Brain microvascular endothelial cell (primary cell): Measurements from ENCODE around the gene CPVL.

ENCODE experiments used
- DNase-seq: peaks from one replicate; pipeline ENCODE4 v3.0.0-alpha.2; 2020
- H3K27ac ChIP-seq: fragments of 250-450 bp; sonication (Bioruptor Pico); 2 replicates; pipeline ENCODE4 v1.5.1; 2020; ENCODE audit warnings: mild to moderate bottlenecking, moderate library complexity
- H3K27me3 ChIP-seq: fragments of 250-450 bp; sonication (Bioruptor Pico); replicated peaks from 2 replicates; pipeline ENCODE4 v1.5.1; 2020; ENCODE audit warnings: mild to moderate bottlenecking
- H3K36me3 ChIP-seq: fragments of 250-450 bp; sonication (Bioruptor Pico); replicated peaks from 2 replicates; pipeline ENCODE4 v1.5.1; 2020; ENCODE audit warnings: mild to moderate bottlenecking
- H3K4me3 ChIP-seq: 2 replicates; pipeline ENCODE4 v1.5.1; 2011; ENCODE audit warnings: low read depth, mild to moderate bottlenecking, control low read depth, low read length, moderate library complexity
- in situ Hi-C: cut with HindIII; loops from 2 replicates; pipeline ENCODE4 v1.10.0; 2017; ENCODE audit warnings: low sequenced_read_pairs, low pct_ligation_motif_present
- TF ChIP-seq, protein P1 (sequence below): IDR thresholded peaks from 2 replicates; pipeline ENCODE4 v1.5.1; 2011; ENCODE audit warnings: low read depth, mild to moderate bottlenecking, moderate library complexity, low read length, control low read depth, inconsistent platforms; ENCODE audit errors: missing control alignments

The CPVL gene

DNA sequence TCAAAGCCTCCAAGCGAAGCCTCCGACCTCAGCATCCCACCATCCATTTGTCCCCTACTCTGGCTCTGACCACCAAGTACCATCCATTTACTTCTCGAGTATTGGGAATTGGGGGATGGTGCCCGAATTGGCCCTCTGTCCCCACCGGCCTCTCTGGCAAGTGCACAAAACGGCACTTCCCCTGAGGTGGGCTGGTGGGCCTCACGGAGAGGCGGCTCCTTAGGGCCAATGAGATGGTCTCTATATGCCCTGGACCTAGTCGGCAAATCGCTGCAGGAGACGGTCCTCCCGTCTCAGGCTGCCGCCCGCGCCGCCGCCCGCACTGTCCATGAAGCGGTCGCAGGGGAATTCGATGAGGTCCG is 191.0 kb downstream of the CPVL start:
- no peaks in the 10 kb centered on the region for H3K36me3 ChIP-seq
- no peak overlapping the region for H3K27ac ChIP-seq
- TF ChIP-seq, protein P1, sequence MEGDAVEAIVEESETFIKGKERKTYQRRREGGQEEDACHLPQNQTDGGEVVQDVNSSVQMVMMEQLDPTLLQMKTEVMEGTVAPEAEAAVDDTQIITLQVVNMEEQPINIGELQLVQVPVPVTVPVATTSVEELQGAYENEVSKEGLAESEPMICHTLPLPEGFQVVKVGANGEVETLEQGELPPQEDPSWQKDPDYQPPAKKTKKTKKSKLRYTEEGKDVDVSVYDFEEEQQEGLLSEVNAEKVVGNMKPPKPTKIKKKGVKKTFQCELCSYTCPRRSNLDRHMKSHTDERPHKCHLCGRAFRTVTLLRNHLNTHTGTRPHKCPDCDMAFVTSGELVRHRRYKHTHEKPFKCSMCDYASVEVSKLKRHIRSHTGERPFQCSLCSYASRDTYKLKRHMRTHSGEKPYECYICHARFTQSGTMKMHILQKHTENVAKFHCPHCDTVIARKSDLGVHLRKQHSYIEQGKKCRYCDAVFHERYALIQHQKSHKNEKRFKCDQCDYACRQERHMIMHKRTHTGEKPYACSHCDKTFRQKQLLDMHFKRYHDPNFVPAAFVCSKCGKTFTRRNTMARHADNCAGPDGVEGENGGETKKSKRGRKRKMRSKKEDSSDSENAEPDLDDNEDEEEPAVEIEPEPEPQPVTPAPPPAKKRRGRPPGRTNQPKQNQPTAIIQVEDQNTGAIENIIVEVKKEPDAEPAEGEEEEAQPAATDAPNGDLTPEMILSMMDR, result no peak
- H3K27me3 ChIP-seq, result peaks cover 21% of the 10 kb centered on the region
- DNase-seq, result no peak
- in situ Hi-C loops, result no loop called here
- H3K4me3 ChIP-seq, result no peak overlapping the region

DNA sequence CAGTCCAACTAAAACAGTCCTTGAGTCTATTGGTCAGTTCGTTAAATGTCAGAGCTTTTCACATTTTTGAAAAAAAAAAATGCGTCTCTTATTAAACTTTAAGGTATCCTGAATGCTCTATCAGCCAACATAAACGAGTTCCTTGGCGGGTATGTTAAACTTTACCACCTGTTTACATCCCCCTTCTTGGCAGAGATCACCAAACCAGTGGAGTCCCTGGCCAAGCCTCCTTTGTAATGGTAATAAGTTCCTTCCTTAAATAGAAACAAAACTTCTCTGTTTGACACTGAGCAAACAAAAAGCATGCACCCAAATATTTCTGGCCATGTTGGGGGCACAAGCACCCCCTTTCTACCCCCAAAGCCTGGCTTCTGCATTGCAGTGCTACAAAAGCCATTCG is 191.4 kb downstream of the CPVL start:
- Histone ChIP-seq H3K36me3 (no peaks in the 10 kb centered on the region), H3K4me3 (no peak overlapping the region), H3K27me3 (peaks cover 21% of the 10 kb centered on the region), H3K27ac (no peak overlapping the region)
- no peak for DNase-seq
- TF ChIP-seq, protein P1, result no peak
- in situ Hi-C loops, result no loop called here

DNA sequence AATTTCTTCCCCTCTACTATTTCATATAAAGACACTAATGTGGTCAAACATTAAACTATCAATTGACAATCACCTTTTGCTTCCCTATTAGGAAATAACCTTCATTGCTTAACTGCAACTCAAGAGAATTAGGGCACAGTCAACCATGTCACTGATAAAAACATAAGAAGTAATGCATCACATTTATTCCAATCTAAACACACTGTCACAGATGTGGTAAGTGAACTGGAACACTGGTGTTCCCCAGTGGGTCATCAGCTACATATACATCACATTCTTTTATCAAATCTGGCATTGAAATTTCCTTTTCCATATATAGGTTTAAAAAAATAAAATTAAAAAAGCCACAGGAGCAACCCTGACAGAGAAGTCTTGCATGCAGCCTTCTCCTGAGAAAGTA is 191.9 kb downstream of the CPVL start:
- no peak overlapping the region for H3K4me3 ChIP-seq
- H3K27ac ChIP-seq, result no peak overlapping the region
- no peak for DNase-seq
- TF ChIP-seq, protein P1, result no peak
- in situ Hi-C loops, result no loop called here
- H3K27me3 ChIP-seq, result peaks cover 21% of the 10 kb centered on the region
- H3K36me3 ChIP-seq, result no peaks in the 10 kb centered on the region

DNA sequence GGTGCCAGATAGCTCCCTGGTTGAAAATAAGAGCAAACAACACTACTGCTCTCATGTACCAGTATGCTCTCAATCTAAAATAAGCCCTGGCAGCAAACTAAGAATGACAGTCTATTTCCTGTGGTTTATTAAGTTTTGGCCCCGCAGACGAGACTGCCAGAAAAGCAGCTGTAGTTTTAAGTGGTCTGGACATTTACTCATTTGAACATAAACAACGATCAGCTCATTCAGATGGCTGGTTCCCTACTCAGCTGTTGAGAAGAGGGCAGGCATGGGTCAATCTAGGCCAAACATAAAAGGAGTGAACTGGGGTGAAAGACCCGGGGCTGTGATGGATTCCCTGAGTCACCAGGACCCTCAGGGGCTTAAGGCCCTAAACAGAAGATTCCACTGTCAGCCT is 192.7 kb downstream of the CPVL start:
- Histone ChIP-seq H3K27ac (peak overlapping the region; percentile 2), H3K27me3 (peaks cover 21% of the 10 kb centered on the region), H3K4me3 (no peak overlapping the region), H3K36me3 (no peaks in the 10 kb centered on the region)
- DNase-seq, result peak; percentile 40
- in situ Hi-C loops, result no loop called here
- TF ChIP-seq, protein P1, result no peak
